Testis (tissue), 2 donors: ENCODE results near the gene TMEM144.

ENCODE experiments used
- POLR2A ChIP-seq: fragments of 450-650 bp; IDR thresholded peaks from one replicate; pipeline ENCODE4 v1.6.1; 2017; ENCODE audit warnings: antibody characterized with exemption, mild to moderate bottlenecking, moderate library complexity
- TF ChIP-seq, protein P1 (sequence below), 3 experiments: fragments of 450-650 bp in 2 of 3; fragments of 200-600 bp in 1 of 3; sonication (generic) in 1 of 3; IDR thresholded peaks; one replicate each; pipeline ENCODE4 v1.5.1; 2016 to 2019; ENCODE audit warnings: antibody characterized with exemption in 3 of 3, mild to moderate bottlenecking in 2 of 3, moderate library complexity in 1 of 3

- TF ChIP-seq, protein P1, sequence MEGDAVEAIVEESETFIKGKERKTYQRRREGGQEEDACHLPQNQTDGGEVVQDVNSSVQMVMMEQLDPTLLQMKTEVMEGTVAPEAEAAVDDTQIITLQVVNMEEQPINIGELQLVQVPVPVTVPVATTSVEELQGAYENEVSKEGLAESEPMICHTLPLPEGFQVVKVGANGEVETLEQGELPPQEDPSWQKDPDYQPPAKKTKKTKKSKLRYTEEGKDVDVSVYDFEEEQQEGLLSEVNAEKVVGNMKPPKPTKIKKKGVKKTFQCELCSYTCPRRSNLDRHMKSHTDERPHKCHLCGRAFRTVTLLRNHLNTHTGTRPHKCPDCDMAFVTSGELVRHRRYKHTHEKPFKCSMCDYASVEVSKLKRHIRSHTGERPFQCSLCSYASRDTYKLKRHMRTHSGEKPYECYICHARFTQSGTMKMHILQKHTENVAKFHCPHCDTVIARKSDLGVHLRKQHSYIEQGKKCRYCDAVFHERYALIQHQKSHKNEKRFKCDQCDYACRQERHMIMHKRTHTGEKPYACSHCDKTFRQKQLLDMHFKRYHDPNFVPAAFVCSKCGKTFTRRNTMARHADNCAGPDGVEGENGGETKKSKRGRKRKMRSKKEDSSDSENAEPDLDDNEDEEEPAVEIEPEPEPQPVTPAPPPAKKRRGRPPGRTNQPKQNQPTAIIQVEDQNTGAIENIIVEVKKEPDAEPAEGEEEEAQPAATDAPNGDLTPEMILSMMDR (IDR thresholded peaks at IDR 0.05), result no peak
- TF ChIP-seq POLR2A, result no peak
Observed at GRCh38 chr4:158238575-158238974, 28.3 kb downstream of the TMEM144 start.
